Amygdala (tissue), 56 donors: ENCODE measurements around the gene DHRS9.
A peak's percentile ranks its signal among the peaks of the same experiment; 100 is the strongest.
"Not testable (repeated sequence)": the region's sequence is repeated elsewhere in the genome, so short reads cannot be mapped to it uniquely, and the experiment has no call there.

Experiments used
- DNase-seq, 56 donors: peaks; one replicate each; lab custom pipeline; 2025; lab: John Stamatoyannopoulos, UW

The DHRS9 gene

DNA sequence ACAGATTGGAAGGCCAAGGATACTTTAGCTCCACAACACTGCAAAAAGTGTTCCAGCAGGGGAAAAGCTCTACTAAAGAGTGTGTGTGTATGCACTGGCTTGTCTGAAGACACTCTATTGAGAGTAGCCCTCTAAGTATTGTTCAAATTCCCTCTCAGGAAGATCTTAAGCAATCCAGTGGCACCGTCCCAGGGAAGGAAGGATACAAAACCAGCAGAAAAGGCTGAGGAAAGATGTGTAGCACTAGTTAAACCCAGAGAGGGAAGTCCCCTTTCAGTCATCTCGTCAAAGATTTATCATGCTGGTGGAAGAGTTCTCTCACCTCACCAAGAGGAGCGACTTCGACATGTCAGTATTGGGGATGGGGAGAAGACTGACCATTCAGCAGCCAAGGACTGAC, 50.5 kb downstream of the DHRS9 start:
- no peak for DNase-seq

DNA sequence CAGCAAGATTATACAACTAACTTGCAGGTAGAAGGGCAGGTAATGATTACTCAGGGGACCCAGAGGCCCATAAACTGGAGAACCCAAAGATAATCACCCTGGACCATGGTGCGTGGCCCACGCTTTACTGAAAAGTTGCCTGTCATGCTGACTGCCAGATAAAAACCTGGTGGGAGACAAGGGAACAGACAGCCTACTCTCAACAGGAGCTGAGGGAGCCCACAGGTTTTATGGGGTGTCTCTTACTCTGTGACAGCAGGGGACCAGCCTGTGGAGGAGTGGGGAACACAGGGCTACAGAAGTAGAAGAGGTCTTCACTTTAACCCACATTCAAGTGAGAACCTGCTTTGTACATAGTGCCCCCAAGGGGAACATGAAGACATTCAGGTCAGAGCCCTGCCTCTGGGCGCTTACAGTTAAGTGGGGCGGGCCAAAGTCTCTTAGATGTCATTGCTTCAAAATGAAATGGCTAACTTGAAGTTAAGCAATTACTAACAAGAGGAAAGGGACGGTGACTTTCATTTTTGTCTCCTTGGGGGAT, 60.4 kb downstream of the DHRS9 start:
- no peak for DNase-seq

DNA sequence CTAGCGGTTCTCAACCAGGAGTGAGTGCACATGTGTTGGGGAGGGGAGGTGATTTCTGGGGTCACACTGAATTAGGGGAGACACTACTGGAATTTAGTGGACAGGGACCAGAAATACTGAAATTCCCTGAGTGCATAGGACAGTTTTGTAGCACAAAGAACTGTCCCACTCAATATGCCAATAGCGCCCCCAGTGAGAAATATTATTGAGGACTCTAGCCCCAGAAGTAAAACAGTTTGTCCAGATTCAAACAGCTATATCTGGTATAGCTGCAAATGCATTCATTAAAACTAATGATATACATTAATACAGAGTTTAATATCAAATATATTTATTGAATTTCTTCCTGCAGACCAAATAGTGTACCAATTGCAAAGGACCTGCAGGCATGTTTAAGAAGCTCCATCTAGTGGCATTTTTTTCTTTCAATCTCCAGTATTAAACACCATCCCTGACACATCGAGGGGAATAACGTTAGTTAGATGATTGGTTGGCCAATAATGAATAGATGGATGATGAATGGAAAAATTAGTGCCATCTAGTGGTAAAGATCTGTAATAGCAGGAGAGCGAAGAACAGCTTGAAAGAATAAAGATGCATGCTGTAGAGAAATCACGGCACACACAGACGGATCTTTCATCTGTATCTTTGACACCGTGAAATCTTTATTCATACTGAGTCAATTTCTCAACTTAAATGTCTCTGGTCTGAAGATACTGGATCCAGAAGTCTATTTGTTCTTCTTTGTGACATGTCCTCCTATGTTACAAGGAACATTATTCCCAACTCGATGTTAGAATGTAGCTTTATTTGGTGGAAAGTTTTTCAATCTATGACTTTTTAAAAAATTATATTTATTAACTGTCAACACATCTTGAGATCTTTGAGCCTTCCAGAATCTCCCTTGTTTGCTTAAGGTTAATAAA, 62.5 kb downstream of the DHRS9 start:
- DNase-seq: peak in 1 of 56 donors; percentile 41

DNA sequence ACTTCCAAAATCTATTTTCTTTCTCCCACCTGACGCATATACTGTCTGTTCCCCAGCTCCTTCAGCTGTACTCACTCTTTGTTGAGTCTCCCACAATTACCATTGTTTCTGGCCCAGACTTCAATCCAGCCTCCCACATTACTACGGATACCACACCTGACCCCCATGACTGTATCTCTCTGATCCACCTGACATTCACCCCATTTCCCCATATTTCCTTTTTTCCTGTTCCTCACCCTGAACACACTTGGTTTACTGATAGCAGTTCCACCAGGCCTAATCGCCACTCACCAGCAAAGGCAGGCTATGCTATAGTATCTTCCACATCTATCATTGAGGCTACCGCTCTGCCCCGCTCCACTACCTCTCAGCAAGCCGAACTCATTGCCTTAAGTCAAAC, 64.9 kb downstream of the DHRS9 start:
- DNase-seq: not testable (repeated sequence)

DNA sequence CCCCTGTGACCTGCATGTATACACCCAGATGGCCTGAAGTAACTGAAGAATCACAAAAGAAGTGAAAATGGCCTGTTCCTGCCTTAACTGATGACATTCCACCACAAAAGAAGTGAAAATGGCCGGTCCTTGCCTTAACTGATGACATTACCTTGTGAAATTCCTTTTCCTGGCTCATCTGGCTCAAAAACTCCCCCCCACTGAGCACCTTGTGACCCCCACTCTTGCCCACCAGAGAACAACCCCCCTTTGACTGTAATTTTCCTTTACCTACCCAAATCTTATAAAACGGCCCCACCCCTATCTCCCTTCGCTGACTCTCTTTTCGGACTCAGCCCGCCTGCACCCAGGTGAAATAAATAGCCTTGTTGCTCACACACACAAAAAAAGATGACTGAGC, 67.1 kb downstream of the DHRS9 start:
- DNase-seq: not testable (repeated sequence)

DNA sequence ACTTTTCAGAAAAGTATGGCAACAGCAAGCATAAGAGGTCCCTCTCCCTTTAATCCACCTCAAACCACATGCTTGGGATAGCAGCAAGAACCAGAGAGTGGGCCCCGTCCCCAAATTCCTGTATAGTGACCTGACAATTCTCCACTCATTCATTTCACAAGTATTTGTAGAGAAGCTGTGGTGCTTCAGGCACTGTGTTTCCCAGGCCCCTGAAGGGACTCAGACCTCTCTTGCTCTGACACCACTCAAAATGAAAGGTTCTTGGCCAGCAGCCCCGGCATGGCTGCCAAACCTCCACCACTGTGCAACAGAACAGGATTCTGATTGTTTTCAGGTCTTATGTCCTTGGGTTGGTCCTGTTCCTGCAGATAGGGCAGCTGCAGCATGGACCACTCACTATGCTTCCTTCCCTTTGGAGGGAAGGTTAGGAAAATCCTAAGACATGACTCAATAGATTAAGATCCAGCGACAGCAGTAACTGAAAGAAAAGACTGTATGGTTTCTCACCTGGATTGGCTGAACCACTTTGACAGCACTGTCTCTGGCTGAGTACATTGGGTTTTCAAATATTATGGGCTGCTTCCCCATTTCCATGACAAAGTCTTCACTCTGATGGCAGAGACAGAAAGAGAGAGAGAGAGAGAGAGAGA, 67.6 kb downstream of the DHRS9 start:
- no peak for DNase-seq

DNA sequence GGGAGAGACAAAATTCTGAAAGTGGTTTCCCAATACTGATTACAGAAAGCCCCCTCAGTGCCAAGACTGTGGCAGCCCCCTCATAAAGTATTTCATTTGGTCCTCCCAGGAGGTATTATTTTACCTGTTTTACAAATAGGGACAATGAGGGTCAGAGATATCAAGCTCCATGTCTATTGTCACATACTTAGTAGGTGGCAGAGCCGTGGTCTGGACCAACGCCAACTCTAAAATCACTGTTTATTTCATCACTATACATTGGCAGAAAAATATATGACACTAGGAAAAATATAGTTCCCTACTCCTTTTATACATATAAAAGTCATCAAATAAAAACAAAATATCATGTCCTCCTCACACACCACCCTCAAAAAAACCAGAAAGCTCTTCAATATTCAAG, 68.6 kb downstream of the DHRS9 start:
- DNase-seq: no peak

DNA sequence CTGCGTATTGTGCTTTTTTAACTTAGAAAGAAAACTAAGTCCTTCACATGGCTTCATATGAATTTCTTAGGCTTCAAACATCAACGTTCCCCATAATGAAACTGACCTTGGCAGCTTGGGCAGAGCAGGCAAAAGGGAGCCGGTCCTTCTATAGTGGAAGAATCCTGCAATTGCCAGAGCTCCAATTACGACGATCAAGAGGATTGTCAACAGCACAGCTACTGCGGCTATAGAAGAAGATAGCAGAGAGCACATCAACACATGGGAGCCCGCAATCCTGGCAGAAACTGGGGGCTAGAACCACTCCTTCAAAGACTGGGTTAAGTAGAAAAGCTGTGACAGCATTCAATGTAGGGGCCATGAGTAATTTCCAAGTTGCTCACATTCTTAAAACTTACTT, 69.8 kb downstream of the DHRS9 start:
- DNase-seq: no peak

DNA sequence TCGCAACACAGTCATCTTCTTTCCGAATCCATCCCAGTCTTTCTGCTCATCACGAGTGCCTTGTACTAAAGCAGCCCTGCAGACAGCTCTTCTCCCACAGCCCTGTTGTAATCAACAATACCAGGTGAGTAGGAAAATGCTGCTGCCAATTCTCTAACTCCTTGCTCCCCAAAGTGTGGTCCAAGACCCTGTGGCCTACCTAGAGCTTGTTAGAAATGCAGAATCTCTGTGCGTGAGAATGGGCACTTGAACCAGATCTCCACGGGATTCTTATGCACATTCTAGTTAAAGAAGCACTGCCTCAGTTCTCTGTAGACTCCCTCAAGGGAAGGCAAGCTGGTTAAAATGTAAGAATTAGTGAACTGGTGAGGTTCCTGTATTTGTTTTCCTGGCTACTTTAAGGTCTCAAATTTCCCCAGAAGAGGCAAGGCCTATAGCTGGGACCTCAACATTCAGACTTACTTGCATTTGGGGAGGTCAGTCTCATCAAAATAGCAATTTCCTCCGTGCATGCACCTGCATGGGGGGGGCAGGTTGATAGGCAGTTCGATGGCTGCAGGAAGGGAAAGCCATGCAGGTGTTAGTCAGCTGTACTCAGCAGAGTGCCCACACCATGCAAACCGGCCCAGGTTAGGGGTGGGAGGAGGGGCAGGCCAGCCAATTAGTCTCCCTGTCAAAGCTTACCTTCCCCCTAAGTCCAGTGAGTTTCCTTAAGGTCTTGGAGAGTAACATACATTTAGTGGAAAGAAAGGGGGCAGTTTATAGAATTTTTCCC, 70.8 kb downstream of the DHRS9 start:
- no peak for DNase-seq

DNA sequence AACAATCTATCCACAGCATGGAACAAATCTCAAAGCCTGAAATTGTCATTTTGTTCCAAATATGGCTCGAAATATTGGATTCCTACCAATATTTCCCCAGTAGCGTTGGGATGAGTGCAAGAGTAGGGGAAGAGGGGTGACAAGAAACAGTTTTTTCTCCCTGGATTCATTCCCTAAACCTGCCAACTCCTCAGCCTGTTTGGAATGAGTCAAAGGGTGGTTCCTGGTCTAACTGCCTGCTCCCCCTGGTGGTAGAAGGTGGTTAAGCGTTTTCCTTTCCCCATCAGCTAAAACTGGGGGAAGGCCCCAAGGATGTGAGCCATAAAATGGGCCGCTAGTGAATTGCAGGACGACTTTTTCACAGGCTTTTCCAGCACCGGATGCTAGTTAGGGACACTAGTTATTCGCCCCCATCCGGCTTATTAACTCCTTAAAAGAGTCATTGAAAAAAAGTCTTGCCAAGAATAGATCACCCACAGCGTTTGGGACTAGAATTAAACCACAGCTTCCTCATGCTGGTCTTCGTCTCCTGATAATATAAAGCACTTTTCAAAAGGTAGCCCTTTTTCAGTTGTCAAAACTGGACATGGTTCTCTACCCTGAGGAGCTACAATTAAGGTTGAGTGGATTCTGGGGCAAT, 72.5 kb downstream of the DHRS9 start:
- peak in 18 of 56 donors; percentile 1 to 60 (median 4) for DNase-seq

DNA sequence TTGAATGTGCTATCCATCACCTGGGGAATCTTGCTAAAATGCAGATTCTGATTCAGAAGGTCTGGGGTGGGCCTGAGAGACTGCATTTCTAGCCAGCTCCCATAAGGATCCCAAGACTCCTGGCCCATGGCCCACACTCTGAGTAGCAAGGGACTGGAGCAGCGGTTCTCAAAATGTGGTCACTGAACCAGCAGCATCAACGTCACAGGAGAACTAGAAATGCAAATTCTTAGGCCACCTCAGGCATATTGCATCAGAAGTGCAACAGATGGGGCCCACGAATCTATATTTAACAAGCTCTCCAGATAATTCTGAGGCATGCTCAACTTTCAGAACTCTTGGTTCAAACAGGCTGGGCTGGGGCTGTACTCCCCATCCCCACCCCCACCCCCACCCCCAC, 74.6 kb downstream of the DHRS9 start:
- DNase-seq: no peak
